HCT116 (cell line): ENCODE measurements around the gene GARNL3. TPM values are rescaled to one million over a fixed set of nuclear protein-coding genes. Genes with fewer than 3 reads are reported as not detected.
A peak's percentile ranks its signal among the peaks of the same experiment; 100 is the strongest.

Source experiments
- ATAC-seq: fragments of 200-7000 bp; cut with Tn5 transposase; 2 replicates; pipeline ENCODE4 v1.9.1; 2020; ENCODE audit warnings: mild to moderate bottlenecking, moderate library complexity
- BruUV-seq: library from RNA; stranded (reverse); fragments of 400-500 nt; replicated peaks from 2 replicates; lab custom pipeline; 2021; lab: Mats Ljungman, UMichigan
- CTCF ChIA-PET: fragments of 300-600 bp; sonication (Branson Sonifier 250); formaldehyde crosslinking; loops from one replicate; lab custom pipeline; 2021; ENCODE audit warnings: antibody characterized with exemption; lab: Charles Lee
- POLR2A ChIA-PET: fragments of 300-600, 350-600 bp; sonication (Branson Sonifier 250); formaldehyde crosslinking; loops from one replicate; lab custom pipeline; 2021; ENCODE audit warnings: antibody characterized with exemption; lab: Charles Lee
- RAD21 ChIA-PET, 2 experiments: fragments of 300-600 bp; sonication (Branson Sonifier 250); formaldehyde crosslinking; loops; one replicate each; lab custom pipeline; 2023; ENCODE audit warnings: low total read pairs in 2 of 2; ENCODE audit not compliant: uncharacterized antibody in 2 of 2, unreplicated experiment in 2 of 2, low non-redundant PET in 1 of 2; lab: Charles Lee
- DNase-seq: peaks from one replicate; pipeline ENCODE4 v3.0.0-alpha.2; 2010; ENCODE audit warnings: low read depth, low spot score
- H2AFZ ChIP-seq: fragments of 200-600 bp; shearing (Covaris generic), sonication (generic); 2 replicates; pipeline ENCODE4 v1.6.1; 2017; ENCODE audit warnings: low read depth, mixed run types, mixed read lengths, antibody characterized with exemption, low read length; ENCODE audit not compliant: poor library complexity, severe bottlenecking
- H3K27ac ChIP-seq: 2 replicates; pipeline ENCODE4 v1.5.1; 2012; ENCODE audit warnings: low read depth, low read length
- H3K27me3 ChIP-seq: fragments of 200-600 bp; sonication (generic); 2 replicates; pipeline ENCODE4 v1.6.1; 2016; ENCODE audit warnings: mixed run types, low read length, mixed read lengths; ENCODE audit not compliant: insufficient read depth
- H3K36me3 ChIP-seq, 2 experiments: fragments of 200-500 bp in 1 of 2; fragments of 200-600 bp in 1 of 2; sonication (Bioruptor generic) in 1 of 2; sonication (generic) in 1 of 2; 2 replicates each; pipeline versions ENCODE4 v1.5.1 to v1.6.1; 2014 to 2016; ENCODE audit warnings: low read length in 2 of 2, inconsistent platforms in 1 of 2, mixed read lengths in 1 of 2, mixed run types in 1 of 2; ENCODE audit not compliant: insufficient read depth in 2 of 2, control insufficient read depth in 1 of 2
- H3K4me1 ChIP-seq, 2 experiments: fragments of 200-600 bp in 1 of 2; sonication (generic) in 1 of 2; 2 replicates each; pipeline versions ENCODE4 v1.5.1 to v1.6.1; 2012 to 2017; ENCODE audit warnings: low read length in 2 of 2, inconsistent platforms in 1 of 2, mild to moderate bottlenecking in 1 of 2, mixed read lengths in 1 of 2, mixed run types in 1 of 2, moderate library complexity in 1 of 2; ENCODE audit not compliant: insufficient read depth in 2 of 2, control insufficient read depth in 1 of 2
- H3K4me2 ChIP-seq: fragments of 200-600 bp; sonication (generic); 2 replicates; pipeline ENCODE4 v1.6.1; 2017; ENCODE audit warnings: mixed run types, low read length, mixed read lengths
- H3K4me3 ChIP-seq, 2 experiments: fragments of 200-600 bp in 1 of 2; sonication (generic) in 1 of 2; replicated peaks in 1 of 2; 2 replicates each; pipeline ENCODE4 v1.5.1; 2011 to 2016; ENCODE audit warnings: low read length in 2 of 2, control low read depth in 1 of 2, low read depth in 1 of 2, mild to moderate bottlenecking in 1 of 2, mixed read lengths in 1 of 2, mixed run types in 1 of 2
- H3K79me2 ChIP-seq: fragments of 200-600 bp; sonication (generic); 2 replicates; pipeline ENCODE4 v1.6.1; 2017; ENCODE audit warnings: mild to moderate bottlenecking, mixed run types, low read length, moderate library complexity, mixed read lengths; ENCODE audit not compliant: insufficient read depth
- H3K9ac ChIP-seq: fragments of 200-600 bp; sonication (generic); 2 replicates; pipeline ENCODE4 v1.6.1; 2016; ENCODE audit warnings: low read length, mixed read lengths
- H3K9me2 ChIP-seq: fragments of 200-600 bp; sonication (generic), shearing (Covaris generic); 2 replicates; pipeline ENCODE4 v1.6.1; 2017; ENCODE audit warnings: mixed run types, mild to moderate bottlenecking, moderate library complexity; ENCODE audit not compliant: insufficient read depth
- H3K9me3 ChIP-seq, 2 experiments: fragments of 200-500 bp in 1 of 2; fragments of 200-600 bp in 1 of 2; sonication (Bioruptor generic) in 1 of 2; sonication (generic) in 1 of 2; 2 replicates each; pipeline ENCODE4 v1.6.1; 2014 to 2017; ENCODE audit warnings: low read length in 2 of 2, mixed read lengths in 2 of 2, inconsistent platforms in 1 of 2, low read depth in 1 of 2, mild to moderate bottlenecking in 1 of 2, mixed run types in 1 of 2, moderate library complexity in 1 of 2; ENCODE audit not compliant: control insufficient read depth in 1 of 2, insufficient read depth in 1 of 2
- H4K20me1 ChIP-seq: fragments of 200-600 bp; sonication (generic), shearing (Covaris generic); 2 replicates; pipeline ENCODE4 v1.6.1; 2017; ENCODE audit warnings: mixed run types, mild to moderate bottlenecking, moderate library complexity; ENCODE audit not compliant: insufficient read depth
- CBX3 ChIP-seq: IDR thresholded peaks from 2 replicates; pipeline ENCODE4 v1.6.1; 2012; ENCODE audit warnings: low read depth
- ELF1 ChIP-seq: IDR thresholded peaks from 2 replicates; pipeline ENCODE4 v1.6.1; 2012; ENCODE audit warnings: low read depth, borderline replicate concordance
- MAX ChIP-seq: IDR thresholded peaks from 2 replicates; pipeline ENCODE4 v1.6.1; 2012
- REST ChIP-seq: IDR thresholded peaks from 2 replicates; pipeline ENCODE4 v1.6.1; 2012; ENCODE audit warnings: low read depth
- intact Hi-C: fragments of 100-400 bp; cut with micrococcal nuclease; formaldehyde crosslinking; loops from 2 replicates; pipeline ENCODE4 v1.10.0; 2022
- total RNA-seq: library from RNA; stranded (reverse); gene quantifications from one replicate; pipeline ENCODE4 v1.2.1, GENCODE V29; 2021; ENCODE audit not compliant: unreplicated experiment
- TF ChIP-seq, protein P1 (sequence below), 3 experiments: fragments of 200-600 bp in 1 of 3; sonication (generic) in 1 of 3; IDR thresholded peaks in 2 of 3; conservative IDR thresholded peaks in 1 of 3; 2 replicates each; pipeline ENCODE4 v1.5.1; 2012 to 2017; ENCODE audit warnings: low read depth in 2 of 3, low read length in 2 of 3, antibody characterized with exemption in 1 of 3, borderline replicate concordance in 1 of 3, control low read depth in 1 of 3, mild to moderate bottlenecking in 1 of 3, mixed read lengths in 1 of 3, mixed run types in 1 of 3, moderate library complexity in 1 of 3; ENCODE audit not compliant: insufficient read depth in 1 of 3

Gene GARNL3
- total RNA-seq, 1 experiment from 2014 or later = 8.8 TPM

DNA sequence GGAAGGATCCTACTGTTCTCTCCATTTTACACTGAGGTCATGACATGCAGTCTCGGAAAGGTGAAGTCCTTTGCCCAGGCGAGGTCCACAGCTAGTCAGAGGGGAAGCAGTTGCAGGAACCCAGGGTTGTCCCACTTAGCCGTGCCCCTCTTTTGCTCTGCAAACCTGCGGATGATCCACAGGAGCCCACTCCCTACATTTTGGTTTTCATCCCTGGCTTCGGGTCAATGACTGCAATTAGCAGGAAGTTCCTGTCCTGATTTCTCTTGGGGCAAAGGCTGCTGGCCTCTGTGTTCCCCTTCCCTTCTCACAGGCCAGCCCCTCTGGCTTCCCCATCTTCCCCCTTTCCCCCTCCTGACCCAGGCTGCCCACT lies 133.7 kb downstream of the GARNL3 start:
- BruUV-seq = no TSS peak
- Histone ChIP-seq H3K27me3 (no peaks in the 10 kb centered on the region), H2AFZ (no peak overlapping the region), H3K4me2 (peak overlapping the region; percentile 97), H3K9me2 (no peaks in the 10 kb centered on the region), H3K4me1 (peaks cover 3 to 27% of the 10 kb centered on the region in 2 experiments; a peak in 3 of 4 replicates), H3K79me2 (peaks cover 4% of the 10 kb centered on the region; the same call in 1 of the 2 replicates), H3K4me3 (peak overlapping the region; percentile 59 to 73), H3K36me3 (no peaks in the 10 kb centered on the region), H4K20me1 (no peaks in the 10 kb centered on the region), H3K9me3 (no peaks in the 10 kb centered on the region), H3K27ac (no peak overlapping the region), H3K9ac (peak overlapping the region; percentile 80)
- ChIA-PET CTCF (interaction anchor here (1.7 kb wide), 1 partner anchor 174 kb away, joined by 4 read pairs; no protein-coding TSS in a partner anchor), RAD21 (no interaction called here), POLR2A (no interaction called here)
- intact Hi-C loops = no loop called here
- no peak for ATAC-seq
- DNase-seq = no peak
- TF ChIP-seq ELF1 (no peak), MAX (no peak), REST (no peak)

- H3K4me1 ChIP-seq = peaks cover 3 to 24% of the 10 kb centered on the region in 2 experiments; a peak in 3 of 4 replicates
- no peaks in the 10 kb centered on the region for H3K27me3 ChIP-seq
- POLR2A ChIA-PET = no interaction called here
- H3K4me3 ChIP-seq = no peak overlapping the region
- TSS peak; percentile 43 for BruUV-seq
- TF ChIP-seq CBX3 = no peak
- TF ChIP-seq, protein P1, sequence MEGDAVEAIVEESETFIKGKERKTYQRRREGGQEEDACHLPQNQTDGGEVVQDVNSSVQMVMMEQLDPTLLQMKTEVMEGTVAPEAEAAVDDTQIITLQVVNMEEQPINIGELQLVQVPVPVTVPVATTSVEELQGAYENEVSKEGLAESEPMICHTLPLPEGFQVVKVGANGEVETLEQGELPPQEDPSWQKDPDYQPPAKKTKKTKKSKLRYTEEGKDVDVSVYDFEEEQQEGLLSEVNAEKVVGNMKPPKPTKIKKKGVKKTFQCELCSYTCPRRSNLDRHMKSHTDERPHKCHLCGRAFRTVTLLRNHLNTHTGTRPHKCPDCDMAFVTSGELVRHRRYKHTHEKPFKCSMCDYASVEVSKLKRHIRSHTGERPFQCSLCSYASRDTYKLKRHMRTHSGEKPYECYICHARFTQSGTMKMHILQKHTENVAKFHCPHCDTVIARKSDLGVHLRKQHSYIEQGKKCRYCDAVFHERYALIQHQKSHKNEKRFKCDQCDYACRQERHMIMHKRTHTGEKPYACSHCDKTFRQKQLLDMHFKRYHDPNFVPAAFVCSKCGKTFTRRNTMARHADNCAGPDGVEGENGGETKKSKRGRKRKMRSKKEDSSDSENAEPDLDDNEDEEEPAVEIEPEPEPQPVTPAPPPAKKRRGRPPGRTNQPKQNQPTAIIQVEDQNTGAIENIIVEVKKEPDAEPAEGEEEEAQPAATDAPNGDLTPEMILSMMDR (IDR thresholded peaks at IDR 0.05 in 2 of 3, conservative IDR thresholded peaks at IDR 0.05 in 1 of 3; ENCODE audit: borderline replicate concordance in 1 of 3, insufficient read depth in 1 of 3, low read depth in 2 of 3, low read length in 2 of 3) = 0 out of 6 replicates have a peak, but pooled peaks of 2 of the 3 experiments have one; percentile 6 to 7
- RAD21 ChIA-PET = no interaction called here
- no peaks in the 10 kb centered on the region for H4K20me1 ChIP-seq
- no peak overlapping the region for H2AFZ ChIP-seq
- H3K36me3 ChIP-seq = no peaks in the 10 kb centered on the region; a peak in 1 of 4 replicates
- peak overlapping the region; percentile 97 for H3K4me2 ChIP-seq
- H3K9me3 ChIP-seq = no peaks in the 10 kb centered on the region
- peaks cover 4% of the 10 kb centered on the region; the same call in 1 of the 2 replicates for H3K79me2 ChIP-seq
- no peak overlapping the region for H3K9ac ChIP-seq
- ATAC-seq (no peak), DNase-seq (no peak)
- CTCF ChIA-PET = interaction anchor here (0.7 to 1.7 kb wide), 2 partner anchors 175 to 184 kb away, joined by 3 to 4 read pairs; no protein-coding TSS in a partner anchor
- H3K9me2 ChIP-seq = no peaks in the 10 kb centered on the region
- no peak overlapping the region for H3K27ac ChIP-seq
- intact Hi-C loops = no loop called here
Observed at GRCh38 chr9:127398715-127399400, 134.3 kb downstream of the GARNL3 start.
